DMS 273 (cell line): ENCODE measurements around the gene SGSM2.

Source experiments
- DNase-seq: peaks from one replicate; lab custom pipeline; 2025; ENCODE audit not compliant: unreplicated experiment; lab: John Stamatoyannopoulos, UW

Gene SGSM2

GRCh38 chr17:2416010-2416734 is 78.9 kb downstream of the SGSM2 start:
- peak; percentile 89 for DNase-seq

- DNase-seq, result peak; percentile 63
Measured at GRCh38 chr17:2418572-2418971, 81.3 kb downstream of the SGSM2 start.

- DNase-seq, result no peak
Measured at GRCh38 chr17:2419486-2419885, 82.2 kb downstream of the SGSM2 start.

- no peak for DNase-seq
Measured at GRCh38 chr17:2420176-2420575, 82.9 kb downstream of the SGSM2 start.

GRCh38 chr17:2421315-2422147 is 84.2 kb downstream of the SGSM2 start:
- peak; percentile 57 for DNase-seq

- no peak for DNase-seq
Measured at GRCh38 chr17:2423271-2423670, 86.0 kb downstream of the SGSM2 start.

GRCh38 chr17:2427215-2427614 is 89.9 kb downstream of the SGSM2 start:
- no peak for DNase-seq

- DNase-seq, result no peak
Measured at GRCh38 chr17:2427910-2428309, 90.6 kb downstream of the SGSM2 start.
